ACHN (cell line): ENCODE data around the gene MAGI1.
"Not testable (repeated sequence)": the region's sequence is repeated elsewhere in the genome, so short reads cannot be mapped to it uniquely, and the experiment has no call there.

Experiments
- DNase-seq: peaks from one replicate; pipeline ENCODE4 v3.0.0-alpha.2; 2015
- in situ Hi-C: cut with HindIII; loops from 2 replicates; pipeline ENCODE4 v1.10.0; 2017; ENCODE audit warnings: low sequenced_read_pairs, low pct_ligation_motif_present, low pct_unique_long_range_greater_than_20kb

Gene MAGI1

GRCh38 chr3:65896321-65896720 is 142.4 kb downstream of the MAGI1 start:
- in situ Hi-C loops: no loop called here
- DNase-seq: no peak

- DNase-seq: no peak
- in situ Hi-C loops: no loop called here
These were observed 143.9 kb downstream of the MAGI1 start for GRCh38 chr3:65894679-65895453.

DNA sequence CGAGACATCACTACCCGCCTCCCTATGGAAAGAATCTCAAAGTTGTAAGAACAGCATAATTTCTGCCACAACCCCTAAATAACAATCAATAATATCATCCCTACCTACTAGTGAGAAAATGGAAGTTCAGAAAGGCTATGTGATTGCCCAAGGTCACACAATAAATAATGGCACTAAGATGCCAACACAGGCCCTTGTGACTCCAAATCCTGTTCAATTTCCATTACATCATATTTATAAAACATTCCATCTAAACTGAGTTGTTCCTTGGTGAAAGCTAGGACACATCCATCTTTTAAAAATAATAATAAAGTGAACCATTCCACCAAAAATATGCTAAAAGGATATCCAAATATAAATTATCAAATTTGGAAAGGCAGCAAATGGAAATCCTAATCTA is 144.6 kb downstream of the MAGI1 start:
- in situ Hi-C loops: no loop called here
- no peak for DNase-seq

GRCh38 chr3:65893631-65894030 is 145.1 kb downstream of the MAGI1 start:
- DNase-seq: no peak
- in situ Hi-C loops: no loop called here

GRCh38 chr3:65891477-65891876 is 147.2 kb downstream of the MAGI1 start:
- DNase-seq, in situ Hi-C loops: not testable (repeated sequence)

- in situ Hi-C loops: no loop called here
- DNase-seq: no peak
These were observed 148.4 kb downstream of the MAGI1 start for GRCh38 chr3:65890328-65890727.

DNA sequence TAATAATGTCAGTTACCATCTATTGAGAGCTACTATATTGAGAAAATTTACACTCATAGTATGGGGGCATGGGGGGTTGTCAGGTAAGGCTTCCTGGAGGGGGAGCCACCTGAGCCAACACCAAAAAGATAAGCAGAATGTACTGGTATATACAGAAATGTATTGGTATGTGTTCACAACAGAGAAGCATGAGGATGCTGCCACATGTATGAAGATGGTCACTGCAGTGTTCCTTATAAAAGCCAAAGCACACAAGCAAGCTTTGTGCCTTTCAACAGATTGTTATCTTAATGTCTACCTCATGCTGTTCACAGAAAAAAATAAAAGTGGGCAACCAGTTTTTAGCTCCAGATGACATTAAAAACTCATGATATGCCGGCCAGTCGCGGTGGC is 149.0 kb downstream of the MAGI1 start:
- DNase-seq: no peak
- in situ Hi-C loops: no loop called here

- DNase-seq: peak; percentile 83
- in situ Hi-C loops: no loop called here
These were observed 149.6 kb downstream of the MAGI1 start for GRCh38 chr3:65888980-65889706.

DNA sequence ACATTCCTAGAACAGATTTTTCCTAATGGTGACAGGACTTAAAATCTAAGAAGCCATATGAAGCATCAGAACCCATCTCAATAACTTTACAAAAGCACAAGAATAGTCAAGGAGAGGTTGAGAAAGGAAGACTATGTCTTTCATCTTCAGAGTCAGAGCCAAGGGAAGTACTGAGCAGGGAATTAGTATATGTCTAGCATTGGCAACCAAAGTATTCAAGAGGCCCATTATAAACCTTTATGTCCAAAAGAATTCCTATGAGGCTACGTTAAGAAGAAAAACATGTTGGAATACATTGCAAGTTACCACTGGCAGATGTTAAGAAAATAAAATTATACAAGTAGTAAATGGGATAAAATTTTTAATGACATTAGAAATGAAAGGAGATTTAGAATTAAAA is 150.5 kb downstream of the MAGI1 start:
- in situ Hi-C loops: no loop called here
- DNase-seq: no peak

DNA sequence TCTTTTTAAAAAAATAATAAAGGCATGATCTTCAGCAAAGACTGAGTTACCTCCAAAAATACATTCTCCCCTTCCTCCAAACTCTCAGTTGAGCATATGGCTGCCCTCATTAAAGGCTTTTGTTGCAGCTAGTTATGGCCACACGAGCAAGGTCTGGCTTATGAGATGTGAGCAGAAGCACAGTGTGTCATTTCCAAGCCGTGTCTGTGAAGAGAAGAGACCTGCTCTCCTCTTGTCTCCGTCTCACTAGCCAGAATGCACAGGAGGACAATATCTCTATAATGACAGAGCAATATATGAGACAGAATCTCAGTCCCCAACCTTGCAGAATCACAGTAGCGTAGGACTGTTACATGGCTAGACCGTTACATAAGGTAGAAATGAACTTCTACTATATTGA is 152.3 kb downstream of the MAGI1 start:
- in situ Hi-C loops: no loop called here
- no peak for DNase-seq

GRCh38 chr3:65884071-65884470 is 154.6 kb downstream of the MAGI1 start:
- DNase-seq: no peak
- in situ Hi-C loops: no loop called here

- in situ Hi-C loops: no loop called here
- DNase-seq: no peak
These were observed 155.1 kb downstream of the MAGI1 start for GRCh38 chr3:65883613-65884012.

GRCh38 chr3:65880350-65880749 is 158.4 kb downstream of the MAGI1 start:
- no peak for DNase-seq
- in situ Hi-C loops: no loop called here

DNA sequence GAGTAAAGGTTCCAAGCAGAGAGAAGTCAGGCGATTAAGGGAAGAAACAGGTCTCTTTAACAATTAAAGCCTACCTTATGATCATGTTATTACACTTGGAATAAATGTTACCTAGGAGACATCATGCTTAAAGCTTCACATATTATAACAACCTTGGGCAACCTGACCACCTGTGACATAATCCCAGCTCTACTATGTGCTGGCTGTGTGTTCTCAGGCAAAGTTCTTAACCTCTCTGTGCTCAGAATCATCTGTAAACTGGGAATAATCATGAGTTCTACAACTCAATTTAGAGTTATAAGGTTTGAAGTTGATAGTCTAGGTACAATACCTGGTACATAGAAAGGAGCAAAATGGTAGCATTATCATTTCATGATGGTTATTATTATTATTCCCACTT is 159.3 kb downstream of the MAGI1 start:
- in situ Hi-C loops: no loop called here
- DNase-seq: no peak

GRCh38 chr3:65878831-65879230 is 159.9 kb downstream of the MAGI1 start:
- in situ Hi-C loops: no loop called here
- no peak for DNase-seq

DNA sequence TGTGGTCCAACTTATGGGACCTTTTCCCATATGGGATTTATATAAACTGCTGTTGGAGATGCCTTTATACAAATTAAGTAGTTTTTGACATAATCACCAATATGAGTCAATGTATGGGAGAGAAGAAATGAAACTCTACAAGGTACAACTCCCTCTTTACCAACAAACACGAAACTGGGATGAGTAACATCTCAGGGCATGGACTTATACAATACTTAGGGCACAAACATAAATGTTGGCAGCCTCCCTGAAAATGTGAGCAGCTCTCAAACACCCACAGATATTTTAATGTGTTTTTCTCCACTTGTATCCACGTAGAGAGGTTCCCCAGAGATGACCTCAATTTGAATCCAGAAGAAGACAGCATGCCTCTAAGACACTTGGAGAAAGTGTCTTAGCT is 161.6 kb downstream of the MAGI1 start:
- DNase-seq: no peak
- in situ Hi-C loops: no loop called here

DNA sequence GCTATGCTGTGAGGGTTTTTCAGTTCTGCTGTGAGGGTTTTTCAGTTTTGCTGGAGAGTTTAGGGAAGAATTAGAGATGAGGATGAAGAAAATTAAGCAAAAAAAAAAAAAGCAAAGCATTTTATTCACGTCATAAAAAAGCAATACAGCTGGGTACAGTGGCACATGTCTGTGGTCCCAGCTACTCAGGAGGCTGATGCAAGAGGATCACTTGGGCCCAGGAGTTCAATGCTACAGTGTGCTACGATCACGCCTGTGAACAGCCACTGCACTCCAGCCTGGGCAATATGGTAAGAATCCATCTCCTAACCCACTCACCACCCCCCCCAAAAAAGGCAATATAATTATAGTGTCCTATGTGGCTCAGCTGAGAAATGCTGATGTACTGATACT is 162.7 kb downstream of the MAGI1 start:
- no peak for DNase-seq
- in situ Hi-C loops: no loop called here

GRCh38 chr3:65875393-65876027 is 163.2 kb downstream of the MAGI1 start:
- no peak for DNase-seq
- in situ Hi-C loops: no loop called here

DNA sequence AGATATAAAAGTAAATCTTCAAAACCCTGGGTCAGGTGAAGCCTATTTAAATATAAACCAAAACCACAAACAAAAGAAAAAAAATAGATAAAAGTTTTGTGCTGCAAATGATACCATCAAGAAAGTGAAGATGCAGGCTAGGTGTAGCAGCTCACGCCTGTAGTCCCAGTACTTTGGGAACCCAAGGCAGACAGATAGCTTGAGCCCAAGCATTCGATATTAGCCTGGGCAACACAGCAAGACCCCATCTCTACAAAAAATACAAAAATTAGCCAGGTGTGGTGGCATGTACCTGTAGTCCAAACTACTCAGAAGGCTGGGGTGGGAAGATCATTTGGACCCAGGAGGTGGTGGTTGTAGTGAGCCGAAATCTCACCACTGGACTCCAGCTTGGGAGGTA is 164.8 kb downstream of the MAGI1 start:
- in situ Hi-C loops: no loop called here

DNA sequence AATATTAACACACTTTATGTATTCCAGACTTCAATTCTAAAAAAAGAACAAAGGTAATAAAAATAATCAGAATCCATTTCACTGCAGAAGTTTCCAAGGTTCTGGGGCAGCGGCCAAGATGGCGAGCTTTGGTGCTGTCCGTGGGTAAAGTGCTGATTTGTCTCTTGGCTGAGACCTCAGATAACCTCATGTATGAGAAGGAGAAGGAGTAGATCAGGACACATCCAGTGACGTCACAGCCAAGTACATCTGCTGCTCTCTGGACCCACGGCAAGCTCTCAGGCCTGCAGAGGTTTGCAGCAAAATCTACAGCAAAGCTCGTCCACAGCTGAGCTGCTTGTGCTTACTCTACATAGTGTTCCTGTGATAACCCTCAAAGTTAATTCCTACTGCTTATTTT is 165.7 kb downstream of the MAGI1 start:
- in situ Hi-C loops: no loop called here
- DNase-seq: no peak

More for the DNA sequence above, 164.8 kb downstream of the MAGI1 start:
- no peak for DNase-seq
